VCaP (cell line): Measurements from ENCODE around the gene AK8.

ENCODE experiments used
- H3K27ac ChIP-seq: fragments of 450-650 bp; 2 replicates; pipeline ENCODE4 v1.5.1; 2017
- TF ChIP-seq, protein P1 (sequence below): fragments of 450-650 bp; conservative IDR thresholded peaks from 2 replicates; pipeline ENCODE4 v1.5.1; 2017; ENCODE audit warnings: mild to moderate bottlenecking, moderate library complexity

The AK8 gene

DNA sequence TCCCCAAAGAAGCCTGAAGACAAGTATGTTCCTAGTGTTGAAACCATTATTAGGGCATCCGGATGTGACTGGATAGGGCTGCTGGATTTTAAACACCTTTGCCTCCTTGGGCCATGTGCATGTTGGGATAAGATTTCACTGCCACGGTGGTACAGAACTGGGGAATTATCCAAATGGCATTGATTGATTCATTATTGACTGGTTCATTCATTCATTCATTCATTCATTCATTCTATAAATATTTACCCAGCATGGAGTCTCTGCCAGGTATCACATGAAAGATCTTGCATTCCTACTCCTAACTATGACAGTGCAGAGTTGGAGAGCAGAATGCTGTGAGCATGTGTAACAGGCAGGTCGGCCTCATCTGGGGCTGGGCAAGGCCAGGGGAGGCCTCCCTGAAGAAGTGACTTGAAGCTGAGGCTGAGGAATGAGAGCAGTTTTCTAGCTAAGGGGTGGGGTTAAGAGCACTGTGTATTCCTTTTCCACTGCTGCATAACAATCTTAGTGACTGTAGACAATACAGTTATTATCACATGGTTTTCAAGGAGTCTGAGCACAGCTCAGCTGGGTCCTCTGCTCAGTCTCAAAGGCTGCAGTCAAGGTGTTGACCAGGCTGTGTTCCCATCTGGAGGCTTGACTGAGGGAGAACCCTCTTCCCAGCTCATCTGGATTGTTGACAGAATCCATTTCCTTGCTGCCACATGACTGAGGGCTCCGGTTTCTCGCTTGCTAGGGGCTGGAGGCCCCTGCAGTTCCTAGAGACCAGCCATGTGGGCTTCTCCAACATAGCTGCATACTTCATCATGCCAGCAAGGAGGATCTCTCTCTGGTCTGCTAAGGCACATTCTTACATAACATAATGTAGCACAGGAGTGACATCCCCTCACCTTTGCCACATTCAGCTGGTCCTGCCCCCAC, 35.7 kb downstream of the AK8 start:
- TF ChIP-seq, protein P1, sequence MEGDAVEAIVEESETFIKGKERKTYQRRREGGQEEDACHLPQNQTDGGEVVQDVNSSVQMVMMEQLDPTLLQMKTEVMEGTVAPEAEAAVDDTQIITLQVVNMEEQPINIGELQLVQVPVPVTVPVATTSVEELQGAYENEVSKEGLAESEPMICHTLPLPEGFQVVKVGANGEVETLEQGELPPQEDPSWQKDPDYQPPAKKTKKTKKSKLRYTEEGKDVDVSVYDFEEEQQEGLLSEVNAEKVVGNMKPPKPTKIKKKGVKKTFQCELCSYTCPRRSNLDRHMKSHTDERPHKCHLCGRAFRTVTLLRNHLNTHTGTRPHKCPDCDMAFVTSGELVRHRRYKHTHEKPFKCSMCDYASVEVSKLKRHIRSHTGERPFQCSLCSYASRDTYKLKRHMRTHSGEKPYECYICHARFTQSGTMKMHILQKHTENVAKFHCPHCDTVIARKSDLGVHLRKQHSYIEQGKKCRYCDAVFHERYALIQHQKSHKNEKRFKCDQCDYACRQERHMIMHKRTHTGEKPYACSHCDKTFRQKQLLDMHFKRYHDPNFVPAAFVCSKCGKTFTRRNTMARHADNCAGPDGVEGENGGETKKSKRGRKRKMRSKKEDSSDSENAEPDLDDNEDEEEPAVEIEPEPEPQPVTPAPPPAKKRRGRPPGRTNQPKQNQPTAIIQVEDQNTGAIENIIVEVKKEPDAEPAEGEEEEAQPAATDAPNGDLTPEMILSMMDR: no peak
- H3K27ac ChIP-seq: no peak overlapping the region

DNA sequence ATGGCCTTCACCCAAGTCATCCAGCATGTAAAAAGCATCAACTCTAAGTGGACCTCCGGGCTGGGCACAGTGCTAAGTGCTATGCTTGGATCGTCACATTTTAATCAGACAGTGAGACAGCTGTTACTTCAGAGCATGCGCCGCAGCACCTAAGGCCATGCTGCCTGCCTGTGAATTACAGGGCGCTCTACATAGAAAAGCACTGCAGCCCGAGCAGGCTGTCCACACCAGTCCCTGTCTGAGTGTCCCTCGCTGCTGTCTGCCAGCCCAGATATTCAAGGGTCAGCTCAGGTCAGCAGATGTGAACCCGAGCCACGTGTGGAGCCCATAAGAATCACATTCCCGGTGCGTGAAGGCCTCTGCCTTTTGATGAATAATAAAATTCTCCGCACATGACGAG, 37.1 kb downstream of the AK8 start:
- H3K27ac ChIP-seq: no peak overlapping the region

DNA sequence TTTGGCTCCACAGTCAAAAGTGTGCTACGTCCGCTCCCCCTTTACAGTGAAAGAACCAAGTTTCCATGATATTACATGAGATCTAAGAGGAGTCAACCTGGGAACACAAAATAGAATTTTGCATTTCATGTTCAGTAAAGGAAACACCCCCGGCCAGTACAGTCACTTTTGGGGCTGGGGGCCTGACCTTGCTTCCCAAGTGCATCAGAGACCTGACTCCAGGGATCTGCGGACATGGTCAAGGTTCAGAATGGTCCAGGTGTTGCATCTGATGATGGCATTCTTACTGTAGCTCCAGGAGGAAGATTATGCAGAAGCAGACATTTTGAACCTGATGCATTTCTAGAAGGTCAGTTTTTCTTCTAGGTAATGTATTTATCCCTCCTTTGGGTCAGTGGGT, 39.8 kb downstream of the AK8 start:
- no peak overlapping the region for H3K27ac ChIP-seq
- TF ChIP-seq, protein P1: no peak

More for the DNA sequence above, 37.1 kb downstream of the AK8 start:
- TF ChIP-seq, protein P1: no peak

DNA sequence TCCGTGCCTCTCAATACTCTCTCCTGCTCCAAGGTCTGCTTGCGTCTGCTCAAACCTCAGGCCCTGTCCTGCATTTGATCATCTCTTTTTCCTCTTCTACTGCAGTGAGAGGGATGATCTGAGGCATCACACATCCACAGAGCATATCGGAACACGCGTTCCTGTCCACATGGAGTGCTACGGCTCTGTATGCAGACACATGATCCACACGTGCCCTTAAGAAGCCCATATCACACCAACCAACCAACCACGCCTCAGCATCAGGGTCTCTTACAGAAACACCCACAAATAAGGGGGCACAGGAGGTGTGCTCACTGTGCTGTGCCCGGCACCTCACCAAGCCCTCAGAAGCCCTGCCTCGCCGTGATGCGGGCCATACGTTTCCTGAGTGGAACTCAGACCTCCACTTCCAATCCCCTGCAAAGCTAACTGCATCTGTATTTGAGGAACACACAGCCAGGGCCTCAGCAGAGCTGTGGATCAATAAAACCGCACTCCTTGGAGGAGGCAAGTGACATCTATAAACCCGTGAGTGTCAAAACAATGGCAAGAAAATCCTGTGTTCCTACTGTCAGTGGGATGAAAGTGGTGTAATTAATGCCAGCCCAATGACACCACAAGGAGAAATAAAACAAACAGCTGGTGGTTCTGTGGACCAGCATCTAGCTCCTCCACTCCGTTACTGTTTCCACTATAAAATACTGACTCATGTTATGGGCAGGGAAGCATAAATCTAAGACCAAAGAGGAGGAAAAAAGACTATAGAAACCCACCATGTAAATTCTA, 40.4 kb downstream of the AK8 start:
- H3K27ac ChIP-seq: no peak overlapping the region
- TF ChIP-seq, protein P1: no peak

DNA sequence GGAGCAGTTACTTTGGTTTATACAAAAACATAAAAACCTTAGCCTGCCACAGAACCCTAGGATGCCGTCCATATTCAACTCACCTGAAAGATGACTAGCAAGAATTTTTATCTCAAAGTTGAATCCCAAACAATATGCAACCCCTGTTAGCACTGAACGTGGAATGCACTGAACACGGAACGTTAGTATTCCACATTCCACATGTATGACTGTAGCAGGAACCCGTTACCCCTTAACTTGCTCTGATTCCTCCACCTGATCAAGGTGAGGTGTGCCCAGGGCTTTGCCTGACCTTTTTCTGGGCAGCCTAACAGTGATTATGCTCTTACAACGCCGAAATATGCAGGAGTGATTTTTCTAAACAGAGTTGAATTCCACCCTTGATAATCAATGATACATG, 43.7 kb downstream of the AK8 start:
- TF ChIP-seq, protein P1: no peak
- no peak overlapping the region for H3K27ac ChIP-seq

DNA sequence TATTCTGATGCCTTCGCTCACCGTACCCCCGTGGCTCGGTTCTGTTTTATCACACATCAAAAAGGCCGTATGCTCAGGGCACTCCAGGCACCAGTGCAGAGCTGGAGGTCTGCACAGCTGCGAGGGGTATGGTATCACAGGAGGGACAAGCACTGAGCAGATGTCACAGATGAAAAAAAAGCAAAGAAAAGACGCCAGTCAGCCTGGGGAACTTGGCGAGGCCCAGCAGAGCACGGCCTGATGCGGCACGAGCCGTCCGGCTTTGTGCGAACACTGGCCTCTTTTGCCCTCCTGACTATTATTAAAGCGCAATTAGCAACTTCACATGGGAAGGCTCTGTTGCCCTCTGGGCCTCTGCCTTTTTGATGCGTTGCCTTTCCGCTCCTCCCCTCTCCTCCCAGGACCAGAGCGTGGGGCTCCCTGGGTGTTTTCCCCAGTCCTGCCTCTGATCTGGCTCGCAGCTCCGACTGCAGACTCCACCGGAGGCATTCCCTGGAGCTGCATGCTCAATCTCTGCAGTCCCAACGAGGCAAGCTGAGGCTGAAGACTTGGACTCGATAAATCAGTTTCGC, 44.4 kb downstream of the AK8 start:
- TF ChIP-seq, protein P1: no peak
- no peak overlapping the region for H3K27ac ChIP-seq
